ENCODE measurements around the gene VPS51. TPM values are rescaled to one million over a fixed set of nuclear protein-coding genes. Genes with fewer than 3 reads are reported as not detected.

The VPS51 gene
- total RNA-seq, 2 experiments from 2014 or later: 99.2 to 104 TPM

DNA sequence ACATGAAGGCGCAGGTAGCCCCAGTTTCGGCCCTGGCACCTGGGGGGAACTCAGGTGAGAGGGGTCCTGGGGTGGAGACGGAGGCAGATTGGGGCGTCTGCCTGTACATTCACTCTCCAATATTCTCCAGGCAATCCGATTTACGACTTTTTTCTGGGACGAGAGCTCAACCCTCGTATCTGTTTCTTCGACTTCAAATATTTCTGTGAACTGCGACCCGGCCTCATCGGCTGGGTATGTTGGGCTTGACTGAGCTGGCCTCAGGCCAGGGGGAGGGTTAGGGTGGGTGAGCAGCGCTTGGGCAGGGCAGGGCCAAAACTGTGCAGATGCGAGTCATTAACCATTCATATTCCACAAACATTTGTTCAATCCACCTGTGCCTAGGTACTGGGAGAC lies 17.3 kb downstream of the VPS51 start:
- POLR2A ChIA-PET: interaction anchor here (0.7 to 3.9 kb wide), 4 partner anchors 8 to 79 kb away, joined by 3 to 17 read pairs (median 9); partner anchors contain the start of genes FAU, MRPL49 and VPS51
- CTCF ChIA-PET: interaction anchor here (1.0 to 7.4 kb wide), 10 partner anchors 8 to 260 kb away, joined by 3 to 109 read pairs (median 4); partner anchors contain the start of genes CAPN1, FAU, MRPL49 and SAC3D1

DNA sequence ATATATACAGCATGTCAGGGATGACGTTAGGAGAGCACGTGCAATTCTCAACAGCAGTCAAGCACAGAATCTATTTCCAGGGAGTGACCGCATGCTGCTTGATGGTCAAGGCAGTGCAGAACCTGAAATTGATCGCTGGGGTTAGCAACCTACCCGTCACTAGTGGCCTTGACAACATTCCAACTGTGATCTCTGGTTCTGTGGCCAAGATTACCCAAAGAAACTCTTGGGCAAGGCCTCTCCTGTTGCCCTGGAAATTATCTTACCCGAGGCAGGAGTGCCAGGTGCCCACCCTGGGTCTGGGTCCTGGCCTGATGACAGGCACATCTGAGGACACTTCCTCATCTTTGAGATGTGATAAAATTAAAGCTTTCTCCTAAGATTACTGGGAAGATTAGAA lies 17.8 kb downstream of the VPS51 start:
- POLR2A ChIA-PET: interaction anchor here (0.6 to 3.9 kb wide), 3 partner anchors 7 to 482 kb away, joined by 3 to 15 read pairs (median 3); partner anchors contain the start of genes FAU and MRPL49
- CTCF ChIA-PET: interaction anchor here (1.2 to 7.4 kb wide), 5 partner anchors 8 to 187 kb away, joined by 3 to 109 read pairs (median 4); partner anchors contain the start of genes CAPN1, FAU, MRPL49 and SYVN1

DNA sequence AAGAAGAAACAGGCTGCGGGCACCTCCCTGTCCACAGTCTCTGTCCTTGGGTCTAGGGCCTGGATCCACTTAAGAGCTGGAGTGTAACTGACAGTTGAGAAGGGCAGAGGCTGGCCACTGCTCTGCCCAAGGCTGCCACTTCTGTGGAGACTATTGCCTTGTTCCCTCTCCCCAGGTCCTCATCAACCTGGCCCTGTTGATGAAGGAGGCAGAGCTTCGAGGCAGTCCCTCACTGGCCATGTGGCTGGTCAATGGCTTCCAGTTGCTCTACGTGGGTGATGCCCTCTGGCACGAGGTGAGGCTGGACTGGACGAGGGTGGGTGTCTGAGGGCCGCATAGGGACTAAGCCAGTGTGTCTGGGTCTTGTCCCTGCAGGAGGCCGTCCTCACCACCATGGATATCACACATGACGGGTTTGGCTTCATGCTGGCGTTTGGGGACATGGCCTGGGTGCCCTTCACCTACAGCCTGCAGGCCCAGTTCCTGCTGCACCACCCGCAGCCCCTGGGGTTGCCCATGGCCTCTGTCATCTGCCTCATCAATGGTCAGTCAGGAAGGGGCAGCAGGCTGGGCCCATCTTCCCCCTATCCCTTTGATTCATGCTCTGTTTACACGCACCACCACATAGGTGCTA lies 18.6 kb downstream of the VPS51 start:
- CTCF ChIA-PET: interaction anchor here (0.6 to 7.4 kb wide), 3 partner anchors 15 to 1570 kb away, joined by 3 to 109 read pairs (median 4); partner anchors contain the start of genes SYVN1 and VPS51
- POLR2A ChIA-PET: interaction anchor here (0.6 kb wide), 1 partner anchor 481 kb away, joined by 3 read pairs; no protein-coding TSS in a partner anchor

DNA sequence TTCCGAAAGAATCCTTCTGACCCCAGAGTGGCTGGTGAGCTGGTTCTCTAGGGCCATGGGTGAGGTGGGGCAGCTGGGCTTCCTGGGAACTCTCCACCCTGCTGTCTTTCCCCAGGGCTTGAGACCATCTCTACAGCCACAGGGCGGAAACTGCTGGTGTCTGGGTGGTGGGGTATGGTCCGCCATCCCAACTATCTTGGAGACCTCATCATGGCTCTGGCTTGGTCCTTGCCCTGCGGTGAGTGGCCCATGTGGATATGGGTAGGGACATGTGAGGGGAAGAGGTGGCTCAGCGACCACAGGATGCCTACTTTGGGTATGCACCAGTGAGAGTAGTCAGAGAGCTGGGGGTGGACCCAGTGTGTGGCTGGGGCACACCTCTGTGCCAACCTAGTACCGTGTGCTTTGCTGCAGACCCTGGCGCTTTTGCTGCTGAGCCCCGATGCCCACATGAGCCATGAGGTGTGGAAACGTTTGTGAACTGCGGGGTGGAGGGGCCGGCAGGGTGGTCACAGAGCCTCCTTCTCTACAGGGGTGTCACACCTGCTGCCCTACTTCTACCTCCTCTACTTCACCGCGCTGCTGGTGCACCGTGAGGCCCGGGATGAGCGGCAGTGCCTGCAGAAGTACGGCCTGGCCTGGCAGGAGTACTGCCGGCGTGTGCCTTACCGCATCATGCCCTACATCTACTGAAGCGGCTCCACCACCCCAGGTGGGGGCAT lies 19.5 kb downstream of the VPS51 start:
- ChIA-PET CTCF (interaction anchor here (0.6 kb wide), 1 partner anchor 24 kb away, joined by 4 read pairs; no protein-coding TSS in a partner anchor), POLR2A (interaction anchor here (1.5 kb wide), 1 partner anchor 13 kb away, joined by 6 read pairs; no protein-coding TSS in a partner anchor)

DNA sequence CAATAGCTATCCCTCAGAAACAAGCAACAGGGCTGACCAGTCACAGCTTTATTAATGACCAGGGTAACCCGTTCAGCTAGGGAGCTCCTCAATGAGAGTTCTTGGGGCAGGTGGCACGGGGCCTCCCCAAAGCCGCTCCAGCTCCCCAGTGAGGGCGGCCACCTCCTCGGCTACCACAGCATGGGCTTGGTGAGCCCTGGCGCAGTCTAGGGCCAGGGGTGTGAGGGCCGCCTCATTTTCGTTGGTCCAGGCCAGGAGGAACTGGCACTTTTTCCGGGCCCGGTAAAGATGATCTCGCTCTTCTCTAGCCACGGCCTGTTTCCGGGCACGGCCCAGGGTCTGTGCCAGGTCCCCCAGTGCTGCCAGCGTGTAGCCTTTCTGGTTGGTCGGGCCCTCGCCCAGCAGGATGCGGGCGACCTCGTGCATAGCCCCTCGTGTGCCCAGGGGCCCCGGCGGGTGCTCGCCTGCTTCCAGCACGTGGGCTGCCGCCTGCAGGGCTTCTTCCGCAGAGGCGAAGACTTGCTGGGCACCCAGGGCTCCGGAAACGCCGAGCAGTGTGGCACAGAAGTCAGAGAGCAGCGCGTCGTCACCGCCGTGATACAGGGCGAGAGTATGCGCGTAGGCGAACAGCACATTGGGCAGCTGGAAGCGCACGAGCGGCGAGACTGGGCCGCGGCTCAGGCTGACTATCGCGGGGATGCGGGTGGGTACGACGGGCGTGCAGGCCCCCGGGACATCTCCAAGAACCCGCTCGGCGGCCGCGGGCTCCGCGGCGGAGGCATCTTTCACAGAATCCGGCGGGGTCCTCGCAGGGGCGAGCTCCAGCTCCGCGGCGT lies 20.6 kb downstream of the VPS51 start:
- ChIA-PET CTCF (interaction anchor here (0.6 to 2.0 kb wide), 8 partner anchors 9 to 234 kb away, joined by 3 to 7 read pairs (median 4); partner anchors contain the start of gene CAPN1), POLR2A (interaction anchor here (0.9 to 2.9 kb wide), 6 partner anchors 12 to 257 kb away, joined by 3 to 15 read pairs (median 4); partner anchors contain the start of genes SNX15, SYVN1 and VPS51)

DNA sequence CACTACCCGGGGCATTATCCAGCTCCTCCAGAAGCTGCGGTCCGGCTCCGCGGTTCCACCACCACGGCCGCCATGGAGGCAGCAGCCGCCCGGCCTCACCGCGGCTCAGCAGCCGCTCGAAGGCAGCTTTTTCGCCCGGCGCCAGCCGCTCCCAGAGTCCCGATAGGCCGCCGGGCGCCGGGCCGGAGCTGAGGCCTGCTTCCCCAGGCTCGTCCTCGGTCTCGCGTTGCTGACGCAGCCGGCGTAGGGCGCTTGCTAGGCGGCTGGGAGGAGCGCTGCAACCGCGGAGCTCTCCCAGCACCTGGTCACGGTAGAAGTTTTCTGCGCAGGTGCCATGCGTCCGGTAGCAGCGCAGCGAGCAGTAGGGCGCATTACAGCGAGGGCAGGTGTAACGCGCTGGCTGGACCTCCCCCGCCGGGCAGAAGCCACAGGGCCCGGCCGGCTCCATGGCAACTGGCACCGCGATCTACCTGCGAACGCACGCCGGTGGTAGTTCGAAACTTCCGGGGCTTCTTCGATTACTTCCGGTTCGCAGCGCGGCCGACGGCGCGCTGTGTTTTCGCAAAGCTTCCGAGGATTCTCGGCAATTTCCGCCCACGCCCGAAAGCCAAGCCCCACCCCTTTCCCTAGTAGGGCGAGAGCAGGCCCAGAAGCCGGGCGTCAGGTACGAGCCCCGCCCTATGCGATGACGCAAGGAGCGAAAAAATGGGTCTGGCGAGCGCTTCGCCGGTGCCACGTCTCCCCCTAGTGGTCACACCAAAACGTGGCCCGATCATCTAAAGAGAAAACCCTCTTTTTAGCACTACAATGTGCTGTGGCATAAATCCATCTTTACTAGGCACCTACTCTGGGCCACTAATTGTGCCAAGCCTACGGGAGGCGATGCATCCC lies 21.4 kb downstream of the VPS51 start, which contains the start of gene ZNHIT2:
Gene ZNHIT2 (minus strand): TSS at position 496 of the 891 bp plus-strand sequence. CDS start 48 bp downstream, at position 448.
- CTCF ChIA-PET: interaction anchor here (0.7 to 2.0 kb wide), 14 partner anchors 10 to 234 kb away, joined by 3 to 7 read pairs (median 4); partner anchors contain the start of gene CAPN1
- POLR2A ChIA-PET: interaction anchor here (0.6 to 2.9 kb wide), 9 partner anchors 11 to 258 kb away, joined by 3 to 15 read pairs (median 3); partner anchors contain the start of genes ARL2, SNX15, SYVN1 and VPS51

DNA sequence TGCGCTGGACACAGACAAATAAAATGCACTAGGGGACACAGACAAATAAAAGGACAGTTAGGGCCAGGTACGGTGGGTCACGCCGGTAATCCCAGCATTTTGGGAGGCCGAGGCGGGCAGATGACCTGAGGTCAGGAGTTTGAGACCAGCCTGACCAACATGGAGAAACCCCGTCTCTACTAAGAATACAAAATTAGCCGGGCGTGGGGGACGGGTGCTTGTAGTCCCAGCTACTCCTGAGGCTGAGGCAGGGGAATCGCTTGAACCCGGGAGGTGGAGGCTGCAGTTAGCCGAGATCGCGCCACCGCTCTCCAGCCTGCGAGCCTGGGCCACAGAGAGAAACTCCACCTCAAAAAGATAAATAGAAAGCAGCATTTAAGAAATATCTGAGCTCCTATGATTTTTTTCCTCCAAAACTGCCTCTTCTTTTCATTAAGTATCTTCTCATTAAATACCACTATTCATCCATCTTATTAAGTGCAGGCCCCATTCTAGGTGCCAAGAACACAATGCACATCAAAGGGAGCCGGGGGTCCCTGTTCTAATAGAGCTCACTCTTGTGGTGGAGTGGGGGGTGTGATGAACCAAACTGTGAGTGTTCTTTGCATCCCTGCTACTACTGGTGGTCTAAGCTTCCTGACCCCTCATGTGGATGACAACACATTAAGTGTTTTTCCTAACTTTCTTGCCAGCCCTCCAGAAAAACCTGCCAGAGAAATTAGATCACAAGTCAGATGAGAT lies 22.3 kb downstream of the VPS51 start:
- CTCF ChIA-PET: interaction anchor here (0.6 to 2.0 kb wide), 10 partner anchors 9 to 212 kb away, joined by 3 to 5 read pairs (median 4); partner anchors contain the start of gene CAPN1
- POLR2A ChIA-PET: interaction anchor here (0.6 to 2.9 kb wide), 6 partner anchors 16 to 258 kb away, joined by 3 to 15 read pairs (median 5); partner anchors contain the start of genes ARL2, SYVN1 and VPS51

DNA sequence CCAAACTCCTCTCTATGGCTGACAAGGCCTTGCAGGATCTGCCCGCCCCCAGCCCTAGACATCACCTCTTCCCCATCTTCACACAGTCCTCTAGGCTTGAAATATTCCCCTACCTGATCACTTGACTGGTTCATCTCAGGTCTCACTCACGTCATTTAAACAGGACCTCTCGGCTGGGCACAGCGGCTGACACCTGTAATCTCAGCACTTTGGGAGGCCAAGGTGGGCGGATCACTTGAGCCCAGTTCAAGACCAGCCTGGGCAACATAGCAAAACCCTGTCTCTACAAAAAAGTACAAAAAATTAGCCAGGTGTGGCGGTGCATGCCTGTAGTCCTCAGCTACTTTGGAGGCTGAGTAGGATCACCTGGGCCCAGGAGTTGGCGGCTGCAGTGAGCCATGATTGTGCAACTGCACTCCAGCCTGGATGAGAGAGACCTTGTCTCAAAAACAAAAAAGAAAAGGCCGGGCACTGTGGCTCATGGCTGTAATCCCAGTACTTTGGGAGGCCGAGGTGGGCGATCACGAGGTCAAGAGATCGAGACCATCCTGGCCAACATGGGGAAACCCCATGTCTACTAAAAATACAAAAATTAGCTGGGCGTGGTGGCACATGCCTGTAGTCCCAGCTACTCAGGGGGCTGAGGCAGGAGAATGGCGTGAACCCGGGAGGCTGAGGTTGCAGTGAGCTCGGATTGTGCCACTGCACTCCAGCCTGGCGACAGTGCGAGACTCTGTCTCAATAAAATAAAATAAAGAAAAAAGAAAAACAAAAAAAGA lies 23.1 kb downstream of the VPS51 start:
- POLR2A ChIA-PET: interaction anchor here (0.6 to 2.9 kb wide), 4 partner anchors 11 to 193 kb away, joined by 3 to 14 read pairs (median 3); partner anchors contain the start of gene VPS51
- CTCF ChIA-PET: interaction anchor here (1.0 to 2.0 kb wide), 6 partner anchors 8 to 81 kb away, joined by 3 to 5 read pairs (median 3); partner anchors contain the start of genes CAPN1 and TM7SF2

DNA sequence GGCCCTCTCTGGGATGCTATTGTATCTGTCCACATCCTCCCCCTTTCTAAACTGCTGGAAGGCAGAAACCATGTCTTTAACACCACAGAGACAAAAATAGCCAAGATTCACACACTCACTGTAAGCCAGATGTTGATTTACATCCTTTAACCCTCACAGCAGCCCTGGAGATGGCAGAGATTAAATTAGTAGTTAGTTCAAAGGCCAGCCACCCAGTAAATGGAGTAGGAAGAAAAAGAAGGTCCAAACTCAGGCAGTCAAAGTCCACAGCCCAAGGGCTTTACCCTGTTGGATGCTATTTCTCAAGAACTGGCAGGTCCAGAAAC lies 23.6 kb downstream of the VPS51 start:
- ChIA-PET POLR2A (interaction anchor here (0.7 to 3.0 kb wide), 2 partner anchors 8 to 10 kb away, joined by 3 to 15 read pairs; partner anchors contain the start of gene TM7SF2), CTCF (interaction anchor here (1.1 to 1.2 kb wide), 2 partner anchors 8 to 9 kb away, joined by 3 read pairs; partner anchors contain the start of gene TM7SF2)

DNA sequence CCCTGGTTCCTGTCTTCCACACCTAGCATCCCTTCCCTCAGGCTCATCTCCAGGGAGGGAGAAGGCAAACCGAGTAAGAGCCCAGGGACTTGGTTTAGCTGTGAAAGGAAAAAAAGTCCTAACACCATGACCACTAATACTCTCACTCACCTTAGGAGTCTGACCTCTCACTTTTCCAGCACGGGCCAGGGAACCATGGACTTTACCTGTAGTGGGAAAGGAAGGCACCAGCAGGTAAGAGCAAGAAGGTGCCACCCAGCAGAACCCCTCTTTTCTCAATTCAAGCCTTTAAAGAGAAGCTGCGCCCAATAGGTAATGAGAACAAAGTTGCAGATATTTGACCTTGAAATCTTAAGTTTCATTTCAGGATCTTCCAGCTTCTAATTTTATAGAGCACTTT lies 24.8 kb downstream of the VPS51 start:
- CTCF ChIA-PET: interaction anchor here (1.1 to 2.3 kb wide), 3 partner anchors 8 to 11 kb away, joined by 3 to 20 read pairs (median 11); partner anchors contain the start of gene TM7SF2

DNA sequence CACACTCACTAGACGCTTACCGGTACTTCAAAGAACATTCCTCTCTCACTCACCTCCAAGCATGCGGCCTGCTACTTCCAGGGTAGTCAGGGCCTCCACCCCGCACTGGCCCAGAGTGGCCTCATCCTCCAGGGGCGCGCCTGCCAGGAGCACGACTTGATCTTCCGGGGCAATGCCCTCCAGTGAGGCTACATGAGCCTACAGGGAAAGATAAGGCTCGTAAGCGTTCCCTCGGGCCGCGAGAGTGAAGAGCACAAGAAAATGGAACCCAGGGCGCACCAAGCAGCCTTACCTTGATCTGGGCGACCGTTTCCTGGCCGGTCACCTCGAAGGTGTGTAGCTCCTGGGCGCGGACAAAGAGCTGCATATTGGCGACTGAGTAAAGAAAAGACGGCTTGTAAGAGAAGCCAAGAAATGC lies 25.4 kb downstream of the VPS51 start:
- POLR2A ChIA-PET: interaction anchor here (0.8 to 5.0 kb wide), 10 partner anchors 10 to 342 kb away, joined by 3 to 47 read pairs (median 6); partner anchors contain the start of genes ARL2, CAPN1, SYVN1 and TM7SF2
- CTCF ChIA-PET: interaction anchor here (0.6 to 2.3 kb wide), 10 partner anchors 8 to 141 kb away, joined by 3 to 20 read pairs (median 3); partner anchors contain the start of genes ARL2, POLA2, SAC3D1 and TM7SF2

More for the DNA sequence above, 24.8 kb downstream of the VPS51 start:
- POLR2A ChIA-PET: interaction anchor here (1.9 to 5.0 kb wide), 3 partner anchors 9 to 107 kb away, joined by 6 to 47 read pairs (median 15); partner anchors contain the start of genes ARL2, SYVN1 and TM7SF2

DNA sequence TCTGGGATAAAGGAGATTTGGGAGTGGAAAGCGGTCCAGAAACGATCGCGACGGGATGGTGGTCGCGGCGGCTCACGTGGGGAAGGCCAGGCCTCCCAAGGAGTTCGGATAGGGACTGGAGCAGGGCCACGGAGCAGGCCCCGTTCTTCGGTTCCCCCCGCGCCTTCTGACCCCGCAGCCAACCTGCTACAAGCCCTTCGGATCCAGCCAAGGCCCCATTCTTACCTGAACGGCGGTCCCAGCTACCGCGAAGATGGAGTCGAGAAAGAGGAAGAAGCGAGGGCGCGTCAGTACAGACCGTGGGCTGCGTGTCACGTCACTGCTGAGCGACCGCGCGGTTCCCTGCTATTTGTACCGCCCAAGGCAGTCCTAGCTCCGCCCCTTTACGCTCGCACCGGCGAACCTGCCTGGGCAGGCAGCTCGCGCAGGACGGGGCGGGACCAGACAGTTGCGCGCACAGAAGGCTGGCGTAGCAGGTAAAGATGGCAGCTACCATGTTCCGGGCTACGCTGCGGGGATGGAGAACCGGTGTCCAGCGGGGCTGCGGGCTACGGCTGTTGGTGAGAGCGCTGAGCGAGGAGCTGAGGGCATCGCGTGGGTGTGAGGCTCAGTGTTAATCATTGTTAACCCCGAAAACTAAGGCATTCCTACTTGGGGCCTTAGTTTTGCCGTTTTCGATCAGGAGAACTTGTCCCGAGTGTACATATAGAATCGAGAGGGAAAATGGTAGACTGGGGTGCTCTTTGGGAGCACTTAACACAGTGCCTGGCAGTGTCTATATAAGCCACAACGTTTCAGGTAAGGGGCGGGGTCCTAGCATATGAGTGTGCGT lies 26.1 kb downstream of the VPS51 start, which contains the start of the genes FAU and MRPL49:
Gene FAU (minus strand): TSS at position 270 of the 832 bp plus-strand sequence. CDS start 321 bp downstream, outside the sequence.
Gene MRPL49 (plus strand): TSS at position 457 of the 832 bp plus-strand sequence. CDS start 26 bp downstream, at position 483.
- ChIA-PET POLR2A (interaction anchor here (0.6 to 5.0 kb wide), 12 partner anchors 10 to 343 kb away, joined by 3 to 47 read pairs (median 6); partner anchors contain the start of genes ARL2, CAPN1, SYVN1 and TM7SF2), CTCF (interaction anchor here (0.6 to 2.3 kb wide), 12 partner anchors 9 to 505 kb away, joined by 3 to 20 read pairs (median 3); partner anchors contain the start of genes ARL2, POLA2, SAC3D1 and TM7SF2)

DNA sequence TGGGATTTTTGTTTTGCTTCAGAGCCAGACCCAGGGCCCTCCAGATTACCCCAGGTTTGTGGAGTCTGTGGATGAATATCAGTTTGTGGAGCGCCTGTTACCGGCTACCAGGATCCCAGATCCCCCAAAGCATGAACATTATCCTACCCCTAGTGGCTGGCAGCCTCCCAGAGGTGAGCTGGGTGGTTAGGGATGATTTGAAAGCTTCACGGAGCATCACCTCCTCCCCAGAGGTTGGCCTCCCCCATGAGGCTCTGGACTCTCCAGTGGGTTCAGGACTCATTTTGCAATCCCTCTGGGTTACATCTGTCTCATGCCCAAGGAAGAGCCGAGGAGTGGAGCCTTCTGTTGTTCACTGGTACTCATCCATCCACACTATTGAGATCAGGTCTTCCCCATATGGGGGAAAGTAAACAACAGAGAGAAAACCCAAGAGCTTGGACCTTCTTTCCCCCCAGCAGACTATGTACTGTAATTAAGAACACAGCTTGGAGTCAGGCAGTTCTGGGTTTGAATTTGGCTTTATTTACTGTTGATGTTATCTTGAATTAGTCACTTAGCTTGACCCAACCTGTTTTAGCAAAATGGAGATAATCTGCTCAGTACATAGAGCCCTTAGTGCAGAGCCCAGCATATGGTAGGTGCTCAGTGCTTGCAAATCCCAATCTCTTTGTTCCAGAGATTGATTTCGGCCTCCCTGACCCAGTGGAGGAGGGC lies 28.6 kb downstream of the VPS51 start:
- ChIA-PET POLR2A (interaction anchor here (5.0 kb wide), 1 partner anchor 10 kb away, joined by 47 read pairs; the partner anchor contains the start of gene SYVN1), CTCF (interaction anchor here (1.4 kb wide), 1 partner anchor 14 kb away, joined by 5 read pairs; no protein-coding TSS in a partner anchor)
